Stimulated activated CD8-positive, alpha-beta memory T cell treated with anti-CD3 and anti-CD28 coated beads, Interleukin-12 subunit alpha, Interleukin-12 subunit beta, amount 100 ng/mL, for 24 hours (primary cell): Measurements from ENCODE around the gene AHDC1.
"Not testable (repeated sequence)": the region's sequence is repeated elsewhere in the genome, so short reads cannot be mapped to it uniquely, and the experiment has no call there.

ENCODE experiments used
- DNase-seq: peaks from one replicate; pipeline ENCODE4 v3.0.0-alpha.2; 2020; ENCODE audit errors: extremely low read depth

AHDC1 gene

DNA sequence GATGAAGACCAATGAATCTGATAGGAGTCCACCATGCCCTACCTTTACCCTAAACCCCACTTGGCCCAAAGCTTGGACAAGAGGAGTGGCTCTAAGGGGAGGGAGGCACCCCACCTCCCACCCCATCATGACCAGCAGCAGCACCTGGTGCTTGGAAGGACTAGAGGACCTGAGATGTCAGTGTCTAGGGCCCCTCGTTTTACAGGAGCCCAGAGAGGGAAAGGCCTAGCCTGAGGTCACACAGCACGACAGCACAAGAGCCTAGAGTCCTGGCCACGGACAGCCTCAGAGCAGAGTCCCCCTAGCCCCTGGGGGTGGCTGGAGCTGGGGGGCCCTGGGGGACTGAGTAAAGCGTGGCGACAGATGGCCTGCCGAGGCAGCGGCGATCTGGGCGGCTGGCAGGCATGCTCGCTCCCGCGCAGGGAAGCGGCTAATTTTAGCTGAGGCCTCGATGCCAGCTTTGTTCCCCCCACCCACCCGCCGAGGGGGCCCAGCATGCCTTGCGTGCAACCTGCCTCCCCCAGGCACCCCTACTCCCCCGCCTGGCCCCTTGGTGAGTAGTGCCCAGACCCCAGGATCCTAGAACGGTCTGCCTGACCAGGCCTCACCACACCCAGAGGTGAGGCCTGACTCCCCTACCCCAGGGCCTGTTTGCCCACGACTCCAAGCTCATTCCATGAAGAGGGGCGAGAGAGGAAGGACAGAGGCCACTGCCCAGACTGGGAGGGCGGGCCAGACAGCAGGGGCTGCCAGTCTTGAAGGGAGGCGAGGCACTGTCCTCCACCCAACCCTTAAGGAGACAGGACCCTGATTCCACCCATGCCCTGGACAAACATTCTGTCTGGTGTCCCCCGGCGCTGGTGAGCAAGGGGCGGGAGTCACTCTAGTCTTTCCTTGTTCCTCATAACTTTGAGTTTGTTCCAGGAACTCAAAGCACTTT is 39.0 kb downstream of the AHDC1 start:
- no peak for DNase-seq

DNA sequence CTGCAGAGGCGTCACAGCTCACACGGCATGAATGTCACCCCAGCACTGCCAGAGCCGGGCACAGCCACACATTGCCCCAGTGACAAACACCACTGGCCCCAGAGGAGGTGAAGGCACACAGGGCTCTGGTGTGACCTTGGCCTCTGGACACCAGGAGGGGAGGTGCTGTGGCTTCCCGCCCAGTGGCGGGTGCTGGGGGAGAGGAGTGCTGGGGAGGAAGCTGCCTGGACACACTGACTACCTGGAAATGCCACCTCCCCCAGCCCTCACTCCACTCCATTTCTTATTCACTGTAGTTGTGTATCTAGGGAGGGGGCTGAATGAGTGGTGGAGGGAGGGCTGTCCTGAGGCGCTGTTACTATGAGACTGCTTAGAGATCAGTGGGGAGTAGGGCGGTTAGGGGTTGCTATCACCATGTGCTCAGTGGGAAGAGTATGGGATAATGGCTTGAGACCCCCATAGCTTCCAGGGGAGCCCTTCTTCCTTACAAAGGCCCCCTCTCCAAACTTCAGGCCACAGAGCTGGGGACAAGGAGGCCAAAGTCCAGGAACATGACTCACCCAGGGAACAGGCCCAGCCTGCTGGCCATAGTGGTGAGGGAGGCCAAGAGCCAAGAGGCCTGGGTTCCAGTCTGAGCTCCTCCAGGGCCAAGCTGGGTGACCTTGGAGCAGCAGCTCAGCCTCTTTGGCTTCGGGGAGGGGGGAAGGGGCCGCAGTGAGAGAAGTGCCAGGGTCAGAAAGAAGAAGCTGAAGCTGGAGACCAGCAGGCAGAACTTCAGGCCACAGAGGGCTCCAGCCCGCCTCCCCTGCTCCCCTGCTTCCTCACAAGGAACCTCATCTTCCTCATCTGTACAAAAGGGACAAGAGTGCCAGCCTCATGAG is 40.1 kb downstream of the AHDC1 start:
- DNase-seq: no peak

GRCh38 chr1:27563341-27563590 is 40.7 kb downstream of the AHDC1 start:
- no peak for DNase-seq

GRCh38 chr1:27562534-27563340 is 41.2 kb downstream of the AHDC1 start:
- no peak for DNase-seq

- no peak for DNase-seq
These were observed 41.9 kb downstream of the AHDC1 start for GRCh38 chr1:27562021-27562420.

DNA sequence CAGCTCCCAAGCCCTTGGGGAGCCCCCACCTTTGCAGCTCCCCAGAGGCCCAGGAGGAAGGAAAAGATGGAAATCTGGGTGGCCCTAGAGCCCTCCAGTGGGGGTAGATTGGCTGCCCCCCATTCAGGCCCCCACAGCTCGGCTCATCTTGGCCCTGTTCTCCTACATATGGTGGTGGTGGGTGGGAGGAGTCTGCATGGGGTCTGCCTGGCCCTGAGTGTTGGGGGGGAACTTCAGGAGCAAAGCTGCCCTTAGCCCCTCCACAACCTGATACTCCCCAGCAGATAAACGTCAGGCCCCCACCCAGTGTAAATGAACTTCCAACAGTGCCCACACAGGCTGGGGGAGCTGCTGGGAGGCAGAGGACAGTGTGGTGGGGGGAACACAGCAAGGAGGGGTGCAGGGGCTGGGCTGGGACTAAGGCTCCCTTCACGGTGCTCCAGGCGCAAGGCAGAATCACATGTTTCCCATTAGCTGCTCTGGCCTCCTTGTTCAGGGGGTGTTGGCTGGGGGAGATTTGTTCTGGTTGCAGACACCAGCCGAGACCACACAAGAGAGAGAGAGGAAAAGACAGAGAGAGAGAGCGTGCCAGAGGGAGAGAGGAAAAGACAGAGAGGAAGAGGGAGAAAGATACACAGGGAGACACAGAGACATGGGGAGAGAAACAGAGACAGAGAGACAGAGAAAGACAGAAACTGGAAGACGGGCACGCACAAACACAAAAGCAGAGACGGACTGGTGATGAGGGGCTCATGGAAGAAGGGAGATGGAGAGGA is 42.6 kb downstream of the AHDC1 start:
- no peak for DNase-seq

GRCh38 chr1:27560268-27561123 is 43.4 kb downstream of the AHDC1 start:
- no peak for DNase-seq

GRCh38 chr1:27559466-27560030 is 44.4 kb downstream of the AHDC1 start:
- DNase-seq: no peak

DNA sequence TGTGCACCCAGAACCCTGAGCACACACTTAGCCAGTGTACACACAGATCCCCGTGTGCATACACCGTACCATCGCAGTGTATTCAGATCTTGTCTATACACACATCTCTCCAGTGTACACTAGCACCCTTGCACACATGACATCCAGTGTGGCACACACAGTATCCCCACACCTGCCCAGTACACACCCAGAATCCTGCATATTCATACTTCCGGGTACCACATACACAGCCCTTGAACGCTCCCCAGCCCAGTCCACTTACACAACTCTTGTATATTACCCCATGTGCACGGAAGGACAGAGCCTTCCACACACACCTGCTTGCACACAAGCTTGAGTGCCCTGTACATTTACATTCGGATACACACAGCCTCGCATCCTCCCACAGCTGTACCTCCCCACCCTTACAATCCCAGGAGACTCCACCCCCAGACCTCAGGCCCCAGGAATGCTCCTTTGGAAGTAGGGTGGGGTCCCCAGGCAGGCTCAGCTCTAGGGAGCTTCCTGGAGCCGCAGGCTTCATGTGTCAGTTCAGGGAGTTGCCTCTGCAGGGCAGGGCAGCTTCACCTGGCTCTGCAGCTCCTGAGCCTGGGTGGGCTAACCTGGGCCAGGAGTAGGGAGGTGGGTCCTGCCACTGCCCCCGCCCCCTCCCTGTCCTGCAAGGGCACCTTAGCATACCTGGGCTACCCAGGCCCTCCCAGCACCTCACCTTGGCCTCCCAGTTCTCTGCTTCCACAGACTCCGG is 46.2 kb downstream of the AHDC1 start:
- DNase-seq: no peak

DNA sequence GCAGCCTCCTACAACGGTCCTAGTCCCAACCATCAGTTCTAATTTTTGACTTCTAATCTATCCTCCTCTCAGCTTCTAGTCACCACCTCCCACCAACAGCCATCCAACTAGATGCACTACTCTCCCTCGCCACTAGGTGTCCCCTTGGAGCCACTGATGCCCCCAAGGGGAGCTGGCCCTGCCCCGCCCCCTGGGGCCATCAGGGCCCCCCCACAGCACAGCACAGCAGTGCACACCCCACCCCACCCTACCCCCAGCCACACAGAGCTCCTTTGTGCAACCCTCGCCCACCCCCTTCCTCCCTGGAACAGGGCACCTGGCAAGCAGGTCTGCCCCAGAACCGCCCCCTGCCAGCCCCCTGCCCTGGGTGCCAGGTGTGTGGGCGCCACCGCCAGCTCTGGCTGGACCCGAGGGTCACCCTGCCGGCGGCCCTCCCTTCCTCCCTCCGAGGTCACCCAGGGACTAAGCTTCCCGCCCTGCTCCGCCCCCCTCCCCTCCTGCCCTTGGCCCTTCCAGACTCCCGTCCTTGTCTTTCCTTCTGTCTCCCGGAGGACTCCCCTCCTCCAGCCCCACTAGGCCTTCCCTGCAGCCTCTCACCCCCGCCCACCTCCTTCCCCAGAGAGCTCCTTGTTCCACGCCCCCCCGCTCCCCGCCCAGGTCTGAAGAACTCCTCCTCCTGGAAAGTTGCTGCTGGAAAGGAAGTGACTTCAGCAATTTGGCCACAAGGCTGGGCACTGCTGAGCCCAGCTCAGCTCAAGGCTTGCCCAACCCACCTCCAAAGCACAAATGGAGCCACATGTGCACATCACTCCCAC is 47.0 kb downstream of the AHDC1 start:
- DNase-seq: peak; percentile 31

DNA sequence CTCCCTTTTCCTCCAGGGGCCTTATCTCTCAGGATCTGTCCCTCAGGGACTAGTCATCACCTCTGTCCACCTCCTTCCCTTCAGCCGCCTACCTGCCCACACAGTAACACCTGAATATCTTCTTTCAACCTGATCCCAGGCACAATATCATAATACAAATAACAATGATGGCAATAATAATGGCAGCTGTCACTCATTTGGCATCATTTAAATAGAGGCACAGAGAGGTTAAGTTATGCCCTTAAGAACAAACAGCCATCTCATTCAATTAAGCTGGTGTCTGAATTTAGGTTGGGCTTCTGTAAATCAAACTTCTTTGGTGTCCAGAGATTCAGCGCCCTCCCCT is 47.5 kb downstream of the AHDC1 start:
- DNase-seq: no peak

DNA sequence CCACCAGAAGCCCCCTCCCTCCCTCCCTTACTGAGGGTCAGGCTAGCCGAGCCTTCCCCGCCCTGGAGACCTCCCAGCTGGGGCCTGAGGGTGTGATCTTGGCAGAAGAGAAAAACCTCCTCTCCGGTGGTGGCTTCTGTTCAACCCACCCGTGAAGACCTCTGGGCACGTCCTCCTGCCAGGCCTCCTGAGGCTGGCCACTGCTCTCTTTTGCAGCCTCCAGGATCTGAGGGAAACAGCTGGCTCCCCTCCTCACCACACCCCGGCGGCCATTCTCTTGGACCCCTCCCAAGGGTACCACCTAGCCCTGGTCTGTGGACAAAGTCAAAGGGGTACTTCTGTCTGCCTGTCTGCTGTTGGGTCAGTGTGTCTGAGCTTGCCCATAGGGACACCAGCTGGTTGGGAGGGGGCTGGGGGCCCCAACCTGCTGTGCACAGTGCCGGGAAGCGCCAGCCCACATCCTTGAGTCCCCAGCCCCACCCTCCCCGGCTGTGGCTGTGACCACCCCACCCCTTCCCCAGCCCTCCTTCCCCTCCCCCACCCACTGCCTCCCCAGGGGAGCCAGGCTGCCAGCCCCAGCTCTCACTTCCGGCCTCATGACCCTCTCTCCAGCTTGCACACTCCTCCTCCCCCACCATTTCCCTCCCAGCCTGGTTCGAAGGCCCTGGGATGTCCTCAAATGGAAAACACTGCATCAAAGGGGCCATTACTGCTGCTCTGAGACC is 48.1 kb downstream of the AHDC1 start:
- DNase-seq: no peak

DNA sequence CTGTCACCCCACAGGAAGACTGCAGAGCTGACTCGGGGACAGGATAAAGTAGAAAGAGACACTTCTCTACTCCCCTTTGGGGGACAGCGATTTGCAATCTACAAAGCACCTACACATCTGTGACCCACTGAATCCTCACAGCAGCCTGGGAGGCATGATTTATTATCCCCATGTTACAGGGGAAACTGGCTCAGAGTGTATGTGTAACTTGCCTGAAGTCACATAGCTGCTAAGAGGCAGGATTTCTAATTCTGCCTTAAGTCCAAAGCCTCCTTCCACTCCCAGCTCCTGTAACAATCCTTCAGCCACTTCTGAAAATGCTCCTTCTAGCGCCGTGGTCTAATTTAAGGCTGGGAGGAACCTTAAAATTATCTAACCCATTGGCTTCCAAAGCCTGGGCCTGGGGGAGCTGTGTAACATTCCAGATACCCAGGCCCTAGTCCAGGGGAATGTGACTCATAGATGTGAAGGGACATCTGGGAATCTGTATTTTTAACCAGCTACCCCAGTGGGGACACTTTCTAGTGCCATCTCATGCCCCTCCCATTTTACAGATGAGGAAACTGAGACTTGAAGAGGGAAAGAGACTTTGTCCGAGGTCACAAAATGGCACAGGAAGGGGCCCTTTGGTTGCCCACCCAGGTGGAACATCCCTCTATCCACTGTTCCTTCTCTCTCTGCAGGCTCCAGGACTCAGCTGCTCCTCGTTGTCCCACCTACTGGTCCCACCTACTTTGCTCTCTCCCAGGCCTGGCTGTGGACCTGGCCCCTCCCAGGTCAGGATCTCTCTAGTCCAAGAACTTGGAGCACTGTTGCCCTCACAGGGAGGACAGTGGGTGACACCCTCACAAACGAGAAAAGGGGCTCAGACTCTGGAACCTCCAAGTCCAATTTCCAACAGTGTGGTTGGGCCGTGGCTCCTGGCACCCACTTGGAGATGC is 48.9 kb downstream of the AHDC1 start:
- no peak for DNase-seq

GRCh38 chr1:27554293-27554692 is 49.7 kb downstream of the AHDC1 start:
- no peak for DNase-seq

GRCh38 chr1:27553823-27554222 is 50.1 kb downstream of the AHDC1 start:
- DNase-seq: not testable (repeated sequence)

DNA sequence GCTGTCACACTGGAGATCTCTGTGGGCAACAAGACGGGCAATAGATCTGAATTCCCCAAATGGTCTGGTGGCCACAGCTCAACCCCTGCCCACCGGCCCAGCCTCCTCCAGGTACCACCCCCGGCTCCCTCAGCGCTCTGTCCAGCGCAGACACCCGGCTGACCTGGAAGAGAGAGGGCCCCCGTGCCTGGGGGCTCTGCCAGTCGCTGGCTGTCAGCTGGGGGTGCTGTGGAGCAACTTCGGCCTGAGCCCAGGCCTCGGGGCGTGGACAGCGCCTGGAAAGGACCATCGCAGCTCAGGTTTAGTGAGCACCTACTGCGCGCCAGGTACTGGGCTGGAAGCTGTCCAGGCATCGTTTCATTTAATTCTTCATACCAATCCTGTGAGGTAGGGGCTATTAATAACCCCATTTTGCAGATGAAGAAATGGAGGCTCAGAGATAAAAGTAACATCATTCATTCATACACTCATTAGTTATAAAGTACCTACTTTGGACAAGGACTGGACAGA is 51.0 kb downstream of the AHDC1 start:
- DNase-seq: no peak

DNA sequence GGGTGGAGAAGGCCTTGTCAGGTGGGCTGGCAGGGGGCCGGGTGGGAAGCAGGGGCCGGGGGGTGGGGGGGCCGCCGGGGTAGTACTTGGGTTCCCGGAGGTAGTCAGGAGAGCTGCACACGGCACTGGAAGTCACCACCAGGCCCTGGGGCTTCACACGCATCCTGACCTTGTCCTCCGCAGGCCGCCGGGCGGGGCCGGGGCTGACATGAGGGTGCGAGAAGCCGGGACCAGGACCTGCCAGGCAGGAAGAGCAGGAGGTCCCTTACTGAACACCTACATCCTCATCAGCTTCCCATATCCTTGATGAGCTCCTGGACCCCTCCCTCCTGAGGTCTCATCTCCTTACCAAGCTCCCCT is 52.0 kb downstream of the AHDC1 start:
- no peak for DNase-seq
